SK-N-SH (cell line): Measurements from ENCODE around the gene EXD2.

Experiments used
- GABPA ChIP-seq: IDR thresholded peaks from 2 replicates; pipeline ENCODE4 v1.4.0; 2012; ENCODE audit warnings: low read depth, mild to moderate bottlenecking
- NRF1 ChIP-seq: IDR thresholded peaks from 2 replicates; pipeline ENCODE4 v1.6.1; 2012; ENCODE audit warnings: low read depth, mild to moderate bottlenecking, low read length
- TF ChIP-seq, protein P1 (sequence below): IDR thresholded peaks from 2 replicates; pipeline ENCODE4 v1.6.1; 2012; ENCODE audit warnings: mild to moderate bottlenecking, low read depth, low read length, moderate library complexity
- TF ChIP-seq, protein P2 (sequence below): fragments of 150-350 bp; IDR thresholded peaks from 2 replicates; pipeline ENCODE4 v1.6.1; 2017; ENCODE audit warnings: antibody characterized with exemption, low read length, low read depth, borderline replicate concordance

DNA sequence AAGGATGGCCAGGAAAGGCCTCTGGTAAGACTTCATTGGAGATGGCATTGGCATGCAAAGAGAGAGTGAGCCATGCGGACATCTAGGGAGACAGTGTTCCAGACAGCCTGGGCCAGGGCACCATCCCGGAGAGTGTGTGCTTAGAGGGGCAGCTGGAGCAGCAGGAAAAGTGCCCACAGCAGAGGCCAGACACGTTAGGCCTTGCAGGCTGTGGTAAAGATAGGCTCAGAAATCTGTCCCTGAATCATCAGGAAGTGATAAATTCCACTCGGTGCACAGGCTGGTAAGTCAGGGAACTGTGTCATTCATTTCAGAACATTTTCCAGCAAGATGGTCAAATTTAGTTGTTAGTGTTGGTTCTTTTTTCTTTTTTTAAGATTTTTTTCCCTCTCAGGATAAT is 77.5 kb downstream of the EXD2 start:
- TF ChIP-seq, protein P1, sequence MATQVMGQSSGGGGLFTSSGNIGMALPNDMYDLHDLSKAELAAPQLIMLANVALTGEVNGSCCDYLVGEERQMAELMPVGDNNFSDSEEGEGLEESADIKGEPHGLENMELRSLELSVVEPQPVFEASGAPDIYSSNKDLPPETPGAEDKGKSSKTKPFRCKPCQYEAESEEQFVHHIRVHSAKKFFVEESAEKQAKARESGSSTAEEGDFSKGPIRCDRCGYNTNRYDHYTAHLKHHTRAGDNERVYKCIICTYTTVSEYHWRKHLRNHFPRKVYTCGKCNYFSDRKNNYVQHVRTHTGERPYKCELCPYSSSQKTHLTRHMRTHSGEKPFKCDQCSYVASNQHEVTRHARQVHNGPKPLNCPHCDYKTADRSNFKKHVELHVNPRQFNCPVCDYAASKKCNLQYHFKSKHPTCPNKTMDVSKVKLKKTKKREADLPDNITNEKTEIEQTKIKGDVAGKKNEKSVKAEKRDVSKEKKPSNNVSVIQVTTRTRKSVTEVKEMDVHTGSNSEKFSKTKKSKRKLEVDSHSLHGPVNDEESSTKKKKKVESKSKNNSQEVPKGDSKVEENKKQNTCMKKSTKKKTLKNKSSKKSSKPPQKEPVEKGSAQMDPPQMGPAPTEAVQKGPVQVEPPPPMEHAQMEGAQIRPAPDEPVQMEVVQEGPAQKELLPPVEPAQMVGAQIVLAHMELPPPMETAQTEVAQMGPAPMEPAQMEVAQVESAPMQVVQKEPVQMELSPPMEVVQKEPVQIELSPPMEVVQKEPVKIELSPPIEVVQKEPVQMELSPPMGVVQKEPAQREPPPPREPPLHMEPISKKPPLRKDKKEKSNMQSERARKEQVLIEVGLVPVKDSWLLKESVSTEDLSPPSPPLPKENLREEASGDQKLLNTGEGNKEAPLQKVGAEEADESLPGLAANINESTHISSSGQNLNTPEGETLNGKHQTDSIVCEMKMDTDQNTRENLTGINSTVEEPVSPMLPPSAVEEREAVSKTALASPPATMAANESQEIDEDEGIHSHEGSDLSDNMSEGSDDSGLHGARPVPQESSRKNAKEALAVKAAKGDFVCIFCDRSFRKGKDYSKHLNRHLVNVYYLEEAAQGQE = 0 out of 2 replicates have a peak, but pooled peaks have one; percentile 7
- TF ChIP-seq, protein P2, sequence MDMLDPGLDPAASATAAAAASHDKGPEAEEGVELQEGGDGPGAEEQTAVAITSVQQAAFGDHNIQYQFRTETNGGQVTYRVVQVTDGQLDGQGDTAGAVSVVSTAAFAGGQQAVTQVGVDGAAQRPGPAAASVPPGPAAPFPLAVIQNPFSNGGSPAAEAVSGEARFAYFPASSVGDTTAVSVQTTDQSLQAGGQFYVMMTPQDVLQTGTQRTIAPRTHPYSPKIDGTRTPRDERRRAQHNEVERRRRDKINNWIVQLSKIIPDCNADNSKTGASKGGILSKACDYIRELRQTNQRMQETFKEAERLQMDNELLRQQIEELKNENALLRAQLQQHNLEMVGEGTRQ = no peak
- no peak for TF ChIP-seq GABPA
- no peak for TF ChIP-seq NRF1
